ENCODE data around the gene SMAD7.

The SMAD7 gene

GRCh38 chr18:48943736-48944527 lies 6.8 kb downstream of the SMAD7 start:
- DNase-seq: no peak

GRCh38 chr18:48943333-48943732 lies 7.4 kb downstream of the SMAD7 start:
- DNase-seq: no peak

GRCh38 chr18:48942554-48943261 lies 8.1 kb downstream of the SMAD7 start:
- no peak for DNase-seq

- DNase-seq: no peak
These were observed 8.7 kb downstream of the SMAD7 start for GRCh38 chr18:48942086-48942485.

GRCh38 chr18:48941672-48942071 lies 9.1 kb downstream of the SMAD7 start:
- DNase-seq: no peak

- peak; percentile 71 for DNase-seq
These were observed 9.7 kb downstream of the SMAD7 start for GRCh38 chr18:48940854-48941611.

- DNase-seq: no peak
These were observed 11.3 kb downstream of the SMAD7 start for GRCh38 chr18:48939205-48940097.

GRCh38 chr18:48938827-48939204 lies 11.9 kb downstream of the SMAD7 start:
- DNase-seq: no peak

- no peak for DNase-seq
These were observed 12.7 kb downstream of the SMAD7 start for GRCh38 chr18:48937869-48938750.

GRCh38 chr18:48935433-48935774 lies 15.4 kb downstream of the SMAD7 start:
- DNase-seq: no peak

GRCh38 chr18:48934723-48935432 lies 15.9 kb downstream of the SMAD7 start:
- no peak for DNase-seq

- no peak for DNase-seq
These were observed 16.4 kb downstream of the SMAD7 start for GRCh38 chr18:48934415-48934722.

GRCh38 chr18:48933578-48934414 lies 17.0 kb downstream of the SMAD7 start:
- DNase-seq: no peak

- DNase-seq: no peak
These were observed 17.8 kb downstream of the SMAD7 start for GRCh38 chr18:48932822-48933510.

- DNase-seq: no peak
These were observed 18.3 kb downstream of the SMAD7 start for GRCh38 chr18:48932462-48932818.

GRCh38 chr18:48931680-48932461 lies 18.9 kb downstream of the SMAD7 start:
- peak; percentile 76 for DNase-seq

GRCh38 chr18:48930926-48931325 lies 19.8 kb downstream of the SMAD7 start:
- no peak for DNase-seq

- DNase-seq: no peak
These were observed 20.6 kb downstream of the SMAD7 start for GRCh38 chr18:48929941-48930713.
